SW 1271 (cell line): ENCODE results near the gene TBL1Y.
"Not testable (repeated sequence)": the region's sequence is repeated elsewhere in the genome, so short reads cannot be mapped to it uniquely, and the experiment has no call there.

ENCODE experiments used
- DNase-seq, 2 experiments: peaks; one replicate each; lab custom pipeline; 2025; lab: John Stamatoyannopoulos, UW

Gene TBL1Y

DNA sequence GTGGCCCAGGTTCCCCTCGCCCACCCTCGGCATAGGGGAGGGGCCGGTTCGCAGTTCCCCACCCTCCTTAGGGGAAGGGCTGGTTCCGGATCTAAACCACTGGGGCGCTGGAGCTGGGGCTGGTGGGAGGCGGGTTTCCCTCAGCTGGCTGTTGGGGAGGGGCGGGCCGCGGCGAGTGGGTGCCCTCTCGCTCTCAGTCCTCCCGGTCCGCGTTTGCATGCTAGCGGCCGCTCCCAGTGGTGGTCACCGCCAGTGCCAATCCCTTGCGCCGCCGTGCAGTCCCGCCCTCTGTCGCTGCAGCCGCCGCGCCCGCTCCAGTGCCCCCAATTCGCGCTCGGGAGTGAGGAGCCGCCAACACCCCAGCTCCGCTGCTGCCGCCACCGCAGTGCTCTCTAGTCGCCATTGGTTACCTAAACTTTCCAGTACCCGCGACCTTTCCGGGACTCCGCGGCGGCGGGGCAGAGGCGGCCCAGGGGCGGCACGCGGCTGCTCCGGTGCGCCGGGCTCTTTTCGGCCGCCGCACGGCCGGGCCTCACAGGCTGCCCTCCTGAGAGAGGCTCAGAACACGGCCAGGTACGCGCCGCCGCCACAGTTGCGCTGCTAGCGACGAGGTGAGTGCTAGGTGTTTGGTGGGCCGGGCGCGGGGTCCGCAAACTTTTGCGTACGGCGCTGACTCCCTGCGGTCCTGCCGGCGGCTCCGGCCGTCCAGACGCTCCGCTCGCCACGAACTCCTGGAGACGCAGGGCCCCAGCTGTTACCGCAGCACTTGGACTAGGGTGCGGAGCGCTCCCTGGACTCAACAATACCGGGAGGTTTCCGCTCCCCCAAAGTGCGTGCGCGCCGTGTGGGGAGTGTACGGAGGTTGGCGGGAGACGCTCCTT is at the start of gene TBL1Y:
Gene TBL1Y, plus strand, starts transcription at position 326 of the 881 bp plus-strand sequence. CDS start 114,388 bp downstream, outside the sequence.
- DNase-seq, result no peak

DNA sequence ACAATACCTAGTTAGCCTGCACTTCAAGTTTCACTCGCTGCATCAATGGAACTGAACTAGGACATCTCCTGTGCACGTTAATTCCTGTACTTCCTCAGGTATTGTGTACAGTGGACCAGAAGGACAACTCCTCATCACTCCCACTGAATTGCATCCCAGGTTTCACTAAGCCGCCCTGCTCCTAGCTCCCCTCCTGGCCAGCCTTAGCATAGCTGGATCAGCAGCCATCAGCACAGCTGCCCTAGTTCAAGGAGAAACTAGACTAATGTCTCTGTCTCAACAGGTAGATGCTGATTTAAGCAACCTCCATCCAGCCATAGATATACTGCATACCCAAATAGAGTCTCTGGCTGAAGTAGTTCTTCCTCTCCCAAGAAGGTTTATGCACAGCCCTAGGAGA is 16.0 kb upstream of the TBL1Y start:
- no peak for DNase-seq

DNA sequence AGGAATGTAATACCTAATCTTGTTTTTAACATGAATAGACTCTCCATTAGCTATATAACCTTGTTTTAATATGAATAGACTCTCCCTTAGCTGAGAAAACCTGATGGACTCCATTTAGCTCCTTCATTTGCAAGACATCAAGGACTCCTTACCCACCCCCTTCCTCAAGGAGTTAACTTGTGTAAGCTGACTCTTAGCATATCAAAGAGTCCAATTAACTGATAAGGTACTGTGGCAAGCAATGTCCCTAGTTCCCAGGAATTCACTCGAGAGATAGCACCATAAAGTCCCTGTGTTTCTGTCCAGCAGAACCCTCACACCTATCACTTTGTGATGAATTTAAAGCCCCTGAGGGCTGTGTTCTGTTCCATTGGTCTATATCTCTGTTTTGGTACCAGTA is 15.3 kb upstream of the TBL1Y start:
- no peak for DNase-seq

DNA sequence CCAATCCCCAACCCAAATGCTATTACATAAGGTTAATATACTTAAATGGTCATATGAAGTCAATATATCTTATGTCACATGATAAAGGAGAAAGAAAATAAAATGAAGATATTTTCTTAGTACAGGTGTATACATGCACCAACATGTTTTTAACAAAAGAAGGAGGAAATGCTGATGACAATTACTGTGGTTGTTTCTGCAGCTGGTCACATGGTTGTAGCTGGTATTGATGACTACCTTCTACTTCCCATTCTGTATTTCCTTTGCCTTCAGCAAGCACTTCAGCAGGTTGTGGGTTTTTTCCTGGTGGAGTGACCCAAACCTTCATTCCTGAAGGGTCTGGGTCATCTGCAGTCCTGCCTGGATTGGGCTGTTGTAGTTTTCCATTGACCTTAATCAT is 8.4 kb upstream of the TBL1Y start:
- not testable (repeated sequence) for DNase-seq

DNA sequence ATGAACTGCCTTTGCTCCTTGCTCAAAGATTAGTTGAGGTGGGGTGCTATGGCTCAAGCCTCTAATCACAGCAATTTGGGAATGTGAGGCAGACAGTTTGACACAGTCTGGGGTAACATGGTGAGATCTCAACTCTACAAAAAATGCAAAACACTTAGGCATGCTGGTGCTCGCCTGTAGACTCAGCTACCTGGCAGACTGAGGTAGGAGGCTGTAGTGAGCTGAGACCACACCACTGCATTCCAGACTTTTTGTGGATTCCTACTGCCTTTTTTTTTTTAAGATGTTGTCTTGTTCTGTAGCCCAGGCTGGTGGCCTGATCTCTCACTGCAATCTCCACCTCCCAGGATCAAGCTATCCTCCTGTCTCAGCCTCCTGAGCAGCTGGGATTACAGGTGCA is 2.9 kb upstream of the TBL1Y start:
- no peak for DNase-seq

DNA sequence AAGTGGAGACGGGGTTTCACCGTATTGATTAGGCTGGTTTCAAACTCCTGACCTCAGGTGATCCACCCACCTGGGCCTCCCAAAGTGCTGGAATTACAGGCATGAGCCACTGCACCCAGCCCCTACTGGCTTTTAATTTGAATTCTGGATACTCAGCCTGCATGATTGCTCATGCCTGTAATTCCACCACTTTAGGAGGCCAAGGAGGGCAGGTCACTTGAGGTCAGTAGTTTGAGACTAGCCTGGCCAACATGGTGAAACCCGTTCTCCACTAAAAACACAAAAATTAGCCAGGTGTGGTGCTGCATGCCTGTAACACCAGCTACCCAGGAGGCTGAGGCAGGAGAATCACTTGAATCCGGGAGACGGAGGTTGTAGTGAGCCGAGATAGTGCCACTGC is 2.5 kb upstream of the TBL1Y start:
- not testable (repeated sequence) for DNase-seq

DNA sequence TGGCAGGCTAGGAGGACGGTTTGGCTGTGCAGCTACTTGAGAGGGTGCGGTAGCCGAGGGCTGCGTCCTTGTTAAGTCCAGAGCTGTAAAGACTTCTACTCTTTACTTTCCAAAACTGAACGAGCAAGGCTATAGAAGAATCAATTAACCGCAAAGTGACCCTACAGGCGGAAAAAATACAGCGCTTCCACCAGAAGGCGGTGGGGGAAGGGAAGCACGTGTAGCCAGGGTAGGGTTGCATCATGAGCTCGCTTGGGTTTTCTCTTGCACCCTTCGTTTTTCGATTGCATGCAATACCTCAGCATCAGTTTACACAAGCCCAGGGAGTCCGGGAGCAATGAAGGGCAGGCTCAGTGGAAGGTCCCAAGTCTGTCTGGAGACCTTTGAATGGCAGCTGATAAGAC is 1.4 kb upstream of the TBL1Y start:
- no peak for DNase-seq

DNA sequence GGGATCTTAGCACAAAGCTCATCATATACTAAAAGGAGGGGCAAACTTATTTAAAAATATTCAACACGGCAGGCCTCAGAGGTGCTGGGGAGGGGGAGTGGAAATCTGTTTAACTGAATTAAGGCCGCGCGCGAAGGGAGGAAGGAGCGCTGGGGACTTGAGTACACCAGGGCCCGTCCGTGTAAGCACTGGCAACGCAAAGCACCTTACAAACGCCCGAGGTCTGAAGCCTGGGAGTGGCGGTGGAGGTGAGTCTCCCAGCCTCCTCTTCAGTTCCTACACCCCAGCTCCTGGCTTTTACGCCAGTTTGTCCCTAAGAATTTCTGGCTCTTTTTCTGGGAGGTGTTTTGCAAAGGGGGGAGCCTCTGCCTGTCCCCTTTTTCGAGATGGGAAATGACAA is 641 bp upstream of the TBL1Y start:
- DNase-seq, result no peak

DNA sequence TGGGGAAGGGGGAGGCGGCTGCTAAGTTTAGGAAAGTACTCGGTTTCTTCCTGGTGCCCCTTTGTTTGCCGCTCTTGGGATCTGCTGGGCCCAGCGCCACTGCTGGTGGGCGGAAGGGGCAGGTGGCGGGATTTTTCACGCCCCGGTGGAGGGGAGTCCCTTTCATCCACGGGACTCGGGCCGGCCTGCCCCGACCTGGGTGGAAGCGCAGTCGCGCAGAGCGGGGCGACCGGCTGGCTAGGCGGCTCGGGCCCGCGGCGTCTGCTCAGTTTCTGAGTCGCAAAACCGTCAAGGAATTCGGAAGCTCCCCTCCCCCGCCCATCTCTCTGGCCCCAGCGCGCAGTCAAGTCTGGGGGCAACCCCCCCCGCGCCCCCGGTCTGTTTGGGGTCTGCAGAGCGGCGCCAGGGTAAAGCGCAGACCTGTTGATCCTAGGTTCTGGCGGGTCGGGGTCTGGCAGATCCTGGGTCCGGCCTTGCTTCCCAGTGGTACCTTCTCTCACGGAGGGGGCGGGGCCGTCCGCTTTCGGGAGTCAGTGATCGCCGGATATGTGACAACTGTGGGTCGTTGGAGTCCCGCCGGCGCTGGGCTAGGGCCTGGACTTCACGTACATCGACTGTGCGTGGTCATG is 870 bp downstream of the TBL1Y start, which contains the start of gene AMELY:
Gene AMELY, minus strand, starts transcription at position 500 of the 629 bp plus-strand sequence. CDS start 39,144 bp downstream, outside the sequence.
- no peak for DNase-seq

DNA sequence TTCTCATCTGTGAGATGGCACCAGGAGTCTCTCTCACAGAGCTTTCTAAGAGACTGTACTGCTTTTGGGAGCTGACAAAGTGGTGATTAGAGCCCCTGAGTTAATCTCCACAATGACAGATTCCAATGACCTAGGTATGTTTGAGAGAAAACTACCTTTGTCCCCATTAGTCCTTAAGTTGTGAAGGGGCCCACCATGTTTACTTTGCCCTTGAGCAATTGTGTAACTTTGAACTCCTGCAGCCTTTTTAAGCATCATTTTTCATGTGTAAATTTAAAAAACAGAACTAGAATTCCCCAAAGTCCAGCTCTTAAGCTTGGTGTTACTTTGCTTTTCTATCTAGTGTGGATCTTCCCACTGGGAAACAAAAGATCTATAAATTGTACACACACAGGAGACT is 2.9 kb downstream of the TBL1Y start:
- DNase-seq, result no peak

DNA sequence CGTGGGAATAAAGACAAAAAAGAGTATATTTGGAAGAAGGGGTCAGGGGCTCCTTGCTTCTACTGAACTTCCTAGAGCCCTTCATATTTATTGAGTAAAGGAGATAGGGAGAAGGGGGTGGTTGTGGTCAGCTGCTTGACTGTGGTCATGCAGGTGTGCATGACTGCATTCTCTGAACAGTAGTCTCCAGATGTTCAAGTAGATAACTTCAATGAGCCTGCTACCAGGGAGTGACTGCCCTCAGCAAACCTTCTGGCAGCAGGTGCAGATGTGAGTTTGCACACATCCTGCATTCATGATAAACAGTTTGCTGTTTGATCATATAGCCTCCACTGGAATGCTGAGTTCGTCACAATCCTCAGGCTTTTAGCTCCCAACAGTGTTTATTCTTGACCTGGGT is 10.6 kb downstream of the TBL1Y start:
- no peak for DNase-seq

DNA sequence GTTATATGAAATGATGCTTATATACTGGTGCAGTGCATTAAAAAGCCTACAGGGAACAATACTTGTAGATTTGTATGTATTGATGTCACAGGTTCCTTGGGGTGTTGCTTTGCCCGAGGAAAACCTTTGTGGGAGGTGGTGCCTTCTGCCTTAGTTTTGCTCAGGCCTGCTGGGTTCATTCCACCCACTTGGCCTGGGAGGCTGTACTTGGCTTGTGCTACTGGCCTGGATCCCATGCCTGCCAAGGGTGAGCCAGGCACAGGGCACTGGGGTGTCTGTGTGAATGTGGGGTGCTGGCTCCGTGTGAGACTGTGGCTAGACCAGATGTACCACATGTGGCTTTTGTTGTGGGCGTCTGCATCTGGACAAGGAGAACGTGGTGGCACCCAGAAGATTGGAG is 17.8 kb downstream of the TBL1Y start:
- no peak for DNase-seq

DNA sequence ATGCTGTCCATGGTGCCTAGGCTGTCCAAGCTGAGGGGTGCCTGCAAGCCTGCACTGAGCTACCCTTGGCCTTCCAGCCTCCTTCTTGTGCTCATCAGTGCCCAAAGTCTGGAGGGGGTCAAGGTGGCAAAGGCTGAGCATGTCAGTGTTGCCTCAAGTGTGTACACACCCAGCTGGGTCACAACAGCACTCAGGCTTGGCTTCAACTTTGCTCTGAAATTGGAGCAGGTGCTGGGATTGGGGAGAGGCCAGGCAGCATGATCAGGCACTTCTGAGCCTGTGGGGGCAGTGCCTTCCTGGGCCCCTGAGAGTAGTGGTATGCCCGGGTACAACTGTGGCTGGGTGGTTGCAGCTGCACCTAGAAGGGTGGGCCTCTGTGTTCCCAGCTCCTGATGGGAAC is 18.7 kb downstream of the TBL1Y start:
- DNase-seq, result no peak

DNA sequence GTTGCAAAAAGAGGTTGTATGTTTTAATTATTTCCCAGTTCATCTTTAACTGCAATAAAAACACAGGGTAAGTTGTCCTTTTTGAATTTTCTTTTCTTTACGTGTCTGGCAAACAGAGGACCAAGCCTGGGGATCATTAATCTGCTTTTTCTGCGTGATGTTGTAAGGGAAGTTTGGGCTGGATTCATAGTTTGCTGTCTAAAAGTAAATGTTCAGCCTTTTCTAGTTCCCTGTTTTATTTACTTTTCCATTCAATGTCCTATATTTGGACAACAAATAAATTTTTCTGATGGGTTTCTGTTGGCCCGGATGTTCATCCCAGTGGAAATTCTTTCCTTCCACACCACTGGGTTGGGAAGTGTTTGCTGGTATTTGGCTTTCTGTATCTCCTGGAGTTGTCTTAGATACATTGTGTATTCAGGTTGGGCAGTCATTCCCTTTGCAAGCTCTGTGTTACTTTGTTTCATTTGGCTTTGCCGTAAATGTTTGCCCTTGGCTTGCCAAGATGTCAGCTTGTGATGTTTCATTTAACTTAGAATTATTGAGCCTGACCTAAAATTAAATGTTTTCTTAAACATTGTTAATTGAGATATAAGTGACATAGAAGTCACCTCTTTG is 21.4 kb downstream of the TBL1Y start:
- DNase-seq, result no peak

DNA sequence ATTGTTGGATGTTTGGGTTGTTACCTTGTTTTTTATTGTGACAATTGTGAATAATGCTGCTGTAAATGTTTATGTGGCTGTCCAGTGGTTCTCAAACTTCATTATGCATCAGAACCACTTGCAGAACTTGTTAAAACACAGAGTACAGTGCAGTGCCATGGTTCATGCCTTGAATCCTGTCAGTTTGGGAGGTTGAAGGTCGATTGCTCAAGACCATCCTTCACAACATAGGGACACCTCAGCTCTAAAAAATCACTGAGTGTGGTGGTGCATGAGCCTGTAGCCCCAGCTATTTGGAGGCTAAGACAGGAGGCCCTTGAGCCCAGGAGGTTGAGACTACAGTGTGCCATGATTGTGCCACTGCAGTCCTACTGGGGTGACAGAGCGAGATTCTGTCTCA is 25.0 kb downstream of the TBL1Y start:
- DNase-seq, result no peak

DNA sequence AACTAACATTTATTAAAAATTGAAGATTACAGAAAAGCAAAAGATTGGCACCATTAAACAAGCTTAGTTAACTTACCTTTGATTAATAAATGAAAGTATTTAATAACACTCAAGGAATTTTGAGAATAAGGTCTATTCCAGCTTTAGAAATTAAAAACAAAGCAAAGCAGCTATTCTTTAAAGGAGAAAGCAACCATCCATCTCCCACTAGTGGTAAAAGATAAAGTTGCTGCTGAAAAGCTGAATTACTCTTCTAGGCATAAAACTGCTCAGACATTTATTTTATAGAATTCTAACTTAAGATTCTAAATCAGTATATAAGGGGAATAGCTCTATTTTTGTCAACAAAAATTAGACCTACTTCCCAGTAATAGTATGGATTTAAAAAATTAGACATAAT is 37.2 kb downstream of the TBL1Y start:
- DNase-seq, result no peak

DNA sequence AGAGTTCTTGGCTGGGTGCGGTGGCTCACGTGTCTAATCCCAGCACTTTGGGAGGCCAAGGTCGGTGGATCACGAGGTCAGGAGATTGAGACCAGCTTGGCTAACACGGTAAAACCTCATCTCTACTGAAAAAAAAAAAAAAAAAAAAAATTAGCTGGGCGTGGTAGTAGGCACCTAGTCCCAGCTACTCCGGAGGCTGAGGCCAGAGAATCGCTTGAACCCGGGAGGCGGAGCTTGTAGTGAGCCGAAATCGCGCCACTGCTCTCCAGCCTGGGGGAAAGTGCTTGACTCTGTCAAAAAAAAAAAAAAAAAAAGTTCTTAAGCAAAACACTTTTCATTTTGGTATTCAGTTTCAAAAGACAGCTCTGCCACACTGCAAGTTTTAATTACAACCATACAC is 37.9 kb downstream of the TBL1Y start:
- no peak for DNase-seq

DNA sequence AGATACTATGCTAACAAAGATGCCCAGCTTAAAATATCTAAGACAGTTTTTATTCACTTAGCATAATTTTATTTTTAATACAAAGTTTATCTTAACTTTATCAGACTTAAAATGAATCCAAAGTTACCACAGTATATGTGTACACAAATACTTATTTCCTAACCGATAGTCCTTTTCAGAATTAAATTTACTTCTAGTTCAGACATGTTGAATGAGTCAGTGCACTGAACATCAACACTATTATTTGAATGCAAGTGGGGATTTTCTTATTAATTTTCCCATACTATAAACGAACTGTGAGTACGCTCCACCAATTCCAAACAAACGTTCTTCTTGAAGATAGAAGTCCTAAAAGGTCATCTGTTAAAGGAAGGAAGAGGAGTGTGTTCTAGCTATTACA is 39.5 kb downstream of the TBL1Y start:
- no peak for DNase-seq

DNA sequence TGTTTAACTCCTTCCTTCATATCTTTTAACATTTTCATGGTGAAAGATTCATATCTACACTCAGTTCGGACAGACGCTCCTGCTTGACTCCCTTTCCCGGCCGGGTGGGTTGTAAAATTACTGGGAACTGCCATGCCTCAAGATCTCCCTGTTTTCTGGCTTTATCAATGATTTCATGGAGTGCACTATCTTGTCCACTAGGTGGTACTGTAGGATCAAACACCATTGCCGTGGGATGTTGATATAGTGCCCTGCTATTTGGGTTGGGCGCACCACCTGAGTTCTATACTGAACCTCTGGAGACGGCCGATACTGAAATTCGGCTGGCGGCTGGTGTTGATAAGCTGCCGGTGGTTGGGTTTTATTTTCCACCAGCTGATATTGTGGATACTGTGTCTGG is 54.2 kb downstream of the TBL1Y start:
- no peak for DNase-seq

DNA sequence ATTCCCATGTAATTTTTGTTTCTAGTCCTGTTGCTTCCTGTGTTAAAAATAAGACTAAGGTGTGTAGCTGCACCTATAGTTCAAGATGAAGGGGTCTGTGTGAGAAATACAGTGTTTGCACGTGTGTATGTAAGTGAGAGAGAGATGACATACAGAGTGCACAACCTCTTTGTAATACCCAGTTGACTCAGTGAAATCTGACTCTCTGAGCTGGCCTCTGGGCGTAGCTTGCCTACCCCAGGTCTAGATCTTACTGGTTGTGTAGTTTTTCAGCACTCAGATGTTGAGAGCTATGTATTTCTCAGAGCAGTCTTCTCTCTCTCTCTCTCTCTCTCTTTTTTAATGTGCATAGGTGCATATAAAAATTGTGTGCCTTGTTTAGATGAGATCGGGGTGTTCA is 56.0 kb downstream of the TBL1Y start:
- no peak for DNase-seq

DNA sequence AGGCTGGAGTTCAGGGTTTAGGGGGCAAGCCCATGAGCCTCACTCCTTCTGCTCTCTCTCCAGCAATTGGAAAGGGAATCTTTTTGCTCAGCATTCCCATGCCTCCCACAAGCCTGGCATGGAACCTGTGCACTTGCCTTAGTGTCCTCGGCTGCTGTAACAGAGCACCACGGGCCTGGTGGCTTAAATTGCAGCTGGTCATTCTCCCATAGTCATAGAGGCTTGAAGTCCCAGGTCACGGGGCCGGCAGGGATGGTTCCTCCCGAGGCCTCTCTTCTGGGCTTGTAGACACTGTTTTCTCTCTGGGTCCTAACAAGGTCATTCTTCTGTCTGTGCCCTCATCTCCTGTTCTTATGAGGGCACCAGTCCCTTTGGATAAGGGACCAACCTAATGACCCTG is 57.2 kb downstream of the TBL1Y start:
- DNase-seq, result no peak

DNA sequence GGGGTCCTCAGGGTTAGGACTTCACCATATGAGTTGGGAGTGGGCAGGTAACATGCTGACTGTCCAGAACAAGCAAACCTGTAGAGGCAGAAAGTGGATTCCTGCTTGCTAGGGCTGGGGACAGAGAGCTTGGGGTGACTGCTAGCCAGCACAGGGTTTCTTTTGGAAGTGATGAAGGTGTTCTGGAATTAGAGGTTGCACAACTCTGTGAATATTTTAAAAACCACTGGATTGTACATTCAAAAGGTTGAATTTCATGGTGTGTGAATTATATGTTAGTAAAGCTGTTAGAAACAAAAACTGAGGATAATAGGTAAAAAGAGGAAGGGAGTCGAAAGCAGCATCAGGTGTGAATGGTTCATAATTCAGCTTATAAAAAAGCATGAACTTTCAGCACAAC is 57.7 kb downstream of the TBL1Y start:
- DNase-seq, result no peak

DNA sequence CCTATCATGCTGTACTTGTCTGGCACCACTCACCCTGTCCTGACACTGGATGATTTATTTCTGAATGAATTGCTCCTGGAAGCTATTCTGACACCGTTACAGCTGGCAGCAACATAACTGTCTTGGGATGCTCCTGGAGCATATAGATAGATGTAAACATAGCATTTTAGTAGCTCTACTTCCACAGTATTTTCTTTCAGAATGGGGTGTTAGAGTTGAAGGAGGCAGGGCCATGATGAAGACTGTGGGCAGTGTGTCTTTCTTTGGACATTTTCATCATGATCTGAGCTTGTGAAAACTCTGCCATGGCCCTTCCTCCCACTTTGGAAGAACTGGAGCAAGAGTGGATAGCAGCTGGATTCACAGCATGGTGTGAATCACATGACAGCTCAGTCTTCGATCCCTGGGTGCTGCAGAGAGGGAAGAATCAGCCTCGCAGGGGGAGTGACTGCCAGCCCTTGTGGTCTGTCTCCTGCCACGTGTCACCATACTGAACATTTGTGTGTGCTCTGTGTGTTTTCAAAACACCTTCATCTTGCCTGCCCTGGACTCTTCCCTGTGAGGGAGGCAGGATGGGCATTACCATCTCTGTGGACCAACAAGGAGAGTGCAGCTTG is 61.9 kb downstream of the TBL1Y start:
- DNase-seq, result no peak
